ENCODE measurements around the gene NDUFB8.

DNA sequence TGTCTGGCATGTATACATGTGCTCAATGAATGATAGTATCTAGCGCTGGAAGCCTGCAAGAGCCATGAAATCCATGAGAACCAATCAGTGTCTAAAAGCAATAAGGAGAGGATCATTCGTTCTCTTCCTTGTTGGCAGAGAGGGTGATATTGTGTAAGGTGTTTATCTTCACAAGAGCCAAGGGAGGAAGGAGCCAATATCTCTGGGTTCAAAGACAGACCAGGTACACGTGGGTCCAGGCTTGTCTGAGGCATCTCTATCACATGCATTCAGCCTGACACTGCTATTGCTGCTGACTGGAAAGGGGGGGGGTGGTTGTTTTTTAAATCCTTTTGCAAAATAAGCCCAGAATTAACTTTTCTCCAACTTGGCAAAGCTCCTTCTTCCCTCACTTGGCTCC lies 14.1 kb downstream of the NDUFB8 start:
- TF ChIP-seq POLR2AphosphoS5 (IDR thresholded peaks at IDR 0.05; ENCODE audit: low read depth) (no peak), GABPA (IDR thresholded peaks at IDR 0.05; ENCODE audit: low read depth) (no peak), SPI1 (IDR thresholded peaks at IDR 0.05; ENCODE audit: borderline replicate concordance, low read depth) (no peak)
- TF ChIP-seq, protein P1, sequence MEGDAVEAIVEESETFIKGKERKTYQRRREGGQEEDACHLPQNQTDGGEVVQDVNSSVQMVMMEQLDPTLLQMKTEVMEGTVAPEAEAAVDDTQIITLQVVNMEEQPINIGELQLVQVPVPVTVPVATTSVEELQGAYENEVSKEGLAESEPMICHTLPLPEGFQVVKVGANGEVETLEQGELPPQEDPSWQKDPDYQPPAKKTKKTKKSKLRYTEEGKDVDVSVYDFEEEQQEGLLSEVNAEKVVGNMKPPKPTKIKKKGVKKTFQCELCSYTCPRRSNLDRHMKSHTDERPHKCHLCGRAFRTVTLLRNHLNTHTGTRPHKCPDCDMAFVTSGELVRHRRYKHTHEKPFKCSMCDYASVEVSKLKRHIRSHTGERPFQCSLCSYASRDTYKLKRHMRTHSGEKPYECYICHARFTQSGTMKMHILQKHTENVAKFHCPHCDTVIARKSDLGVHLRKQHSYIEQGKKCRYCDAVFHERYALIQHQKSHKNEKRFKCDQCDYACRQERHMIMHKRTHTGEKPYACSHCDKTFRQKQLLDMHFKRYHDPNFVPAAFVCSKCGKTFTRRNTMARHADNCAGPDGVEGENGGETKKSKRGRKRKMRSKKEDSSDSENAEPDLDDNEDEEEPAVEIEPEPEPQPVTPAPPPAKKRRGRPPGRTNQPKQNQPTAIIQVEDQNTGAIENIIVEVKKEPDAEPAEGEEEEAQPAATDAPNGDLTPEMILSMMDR (IDR thresholded peaks at IDR 0.05; ENCODE audit: insufficient read depth, low read length) = no peak
- TF ChIP-seq, protein P2, sequence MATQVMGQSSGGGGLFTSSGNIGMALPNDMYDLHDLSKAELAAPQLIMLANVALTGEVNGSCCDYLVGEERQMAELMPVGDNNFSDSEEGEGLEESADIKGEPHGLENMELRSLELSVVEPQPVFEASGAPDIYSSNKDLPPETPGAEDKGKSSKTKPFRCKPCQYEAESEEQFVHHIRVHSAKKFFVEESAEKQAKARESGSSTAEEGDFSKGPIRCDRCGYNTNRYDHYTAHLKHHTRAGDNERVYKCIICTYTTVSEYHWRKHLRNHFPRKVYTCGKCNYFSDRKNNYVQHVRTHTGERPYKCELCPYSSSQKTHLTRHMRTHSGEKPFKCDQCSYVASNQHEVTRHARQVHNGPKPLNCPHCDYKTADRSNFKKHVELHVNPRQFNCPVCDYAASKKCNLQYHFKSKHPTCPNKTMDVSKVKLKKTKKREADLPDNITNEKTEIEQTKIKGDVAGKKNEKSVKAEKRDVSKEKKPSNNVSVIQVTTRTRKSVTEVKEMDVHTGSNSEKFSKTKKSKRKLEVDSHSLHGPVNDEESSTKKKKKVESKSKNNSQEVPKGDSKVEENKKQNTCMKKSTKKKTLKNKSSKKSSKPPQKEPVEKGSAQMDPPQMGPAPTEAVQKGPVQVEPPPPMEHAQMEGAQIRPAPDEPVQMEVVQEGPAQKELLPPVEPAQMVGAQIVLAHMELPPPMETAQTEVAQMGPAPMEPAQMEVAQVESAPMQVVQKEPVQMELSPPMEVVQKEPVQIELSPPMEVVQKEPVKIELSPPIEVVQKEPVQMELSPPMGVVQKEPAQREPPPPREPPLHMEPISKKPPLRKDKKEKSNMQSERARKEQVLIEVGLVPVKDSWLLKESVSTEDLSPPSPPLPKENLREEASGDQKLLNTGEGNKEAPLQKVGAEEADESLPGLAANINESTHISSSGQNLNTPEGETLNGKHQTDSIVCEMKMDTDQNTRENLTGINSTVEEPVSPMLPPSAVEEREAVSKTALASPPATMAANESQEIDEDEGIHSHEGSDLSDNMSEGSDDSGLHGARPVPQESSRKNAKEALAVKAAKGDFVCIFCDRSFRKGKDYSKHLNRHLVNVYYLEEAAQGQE (IDR thresholded peaks at IDR 0.05; ENCODE audit: insufficient replicate concordance, low read depth) = no peak

Data from HL-60 (cell line).